ELF-1 (cell line): Measurements from ENCODE around the gene CLPTM1.

Experiments used
- DNase-seq: peaks from one replicate; pipeline ENCODE4 v3.0.0-alpha.2; 2016; ENCODE audit warnings: low read depth, low spot score

CLPTM1 gene

GRCh38 chr19:45008552-45008951, 53.4 kb downstream of the CLPTM1 start:
- DNase-seq: peak; percentile 49

- DNase-seq: no peak
Measured at GRCh38 chr19:45009625-45010255, 54.6 kb downstream of the CLPTM1 start.

- DNase-seq: no peak
Measured at GRCh38 chr19:45010306-45010705, 55.1 kb downstream of the CLPTM1 start.

- DNase-seq: no peak
Measured at GRCh38 chr19:45011959-45012358, 56.8 kb downstream of the CLPTM1 start.

GRCh38 chr19:45016388-45017314, 61.5 kb downstream of the CLPTM1 start:
- peak; percentile 90 for DNase-seq

- no peak for DNase-seq
Measured at GRCh38 chr19:45019187-45019586, 64.0 kb downstream of the CLPTM1 start.

GRCh38 chr19:45020071-45020470, 64.9 kb downstream of the CLPTM1 start:
- DNase-seq: no peak

GRCh38 chr19:45021971-45022370, 66.8 kb downstream of the CLPTM1 start:
- DNase-seq: no peak

GRCh38 chr19:45023048-45023447, 67.9 kb downstream of the CLPTM1 start:
- DNase-seq: no peak

- DNase-seq: no peak
Measured at GRCh38 chr19:45025264-45025663, 70.1 kb downstream of the CLPTM1 start.

- DNase-seq: no peak
Measured at GRCh38 chr19:45027371-45027770, 72.2 kb downstream of the CLPTM1 start.

- DNase-seq: no peak
Measured at GRCh38 chr19:45030825-45031224, 75.6 kb downstream of the CLPTM1 start.

GRCh38 chr19:45032421-45032820, 77.2 kb downstream of the CLPTM1 start:
- DNase-seq: peak; percentile 29

GRCh38 chr19:45035755-45036154, 80.6 kb downstream of the CLPTM1 start:
- DNase-seq: no peak

GRCh38 chr19:45037393-45038169, 82.4 kb downstream of the CLPTM1 start:
- no peak for DNase-seq

GRCh38 chr19:45038931-45039893, 84.0 kb downstream of the CLPTM1 start, which contains the start of gene CLASRP:
CLASRP (plus strand) TSS chr19:45039045; CDS start chr19:45040213, 1,168 bp downstream.
- DNase-seq: peak; percentile 88

- DNase-seq: no peak
Measured at GRCh38 chr19:45040059-45040771, 85.0 kb downstream of the CLPTM1 start.

GRCh38 chr19:45041125-45041524, 85.9 kb downstream of the CLPTM1 start:
- DNase-seq: no peak
